ENCODE results near the gene TMEM222.

DNA sequence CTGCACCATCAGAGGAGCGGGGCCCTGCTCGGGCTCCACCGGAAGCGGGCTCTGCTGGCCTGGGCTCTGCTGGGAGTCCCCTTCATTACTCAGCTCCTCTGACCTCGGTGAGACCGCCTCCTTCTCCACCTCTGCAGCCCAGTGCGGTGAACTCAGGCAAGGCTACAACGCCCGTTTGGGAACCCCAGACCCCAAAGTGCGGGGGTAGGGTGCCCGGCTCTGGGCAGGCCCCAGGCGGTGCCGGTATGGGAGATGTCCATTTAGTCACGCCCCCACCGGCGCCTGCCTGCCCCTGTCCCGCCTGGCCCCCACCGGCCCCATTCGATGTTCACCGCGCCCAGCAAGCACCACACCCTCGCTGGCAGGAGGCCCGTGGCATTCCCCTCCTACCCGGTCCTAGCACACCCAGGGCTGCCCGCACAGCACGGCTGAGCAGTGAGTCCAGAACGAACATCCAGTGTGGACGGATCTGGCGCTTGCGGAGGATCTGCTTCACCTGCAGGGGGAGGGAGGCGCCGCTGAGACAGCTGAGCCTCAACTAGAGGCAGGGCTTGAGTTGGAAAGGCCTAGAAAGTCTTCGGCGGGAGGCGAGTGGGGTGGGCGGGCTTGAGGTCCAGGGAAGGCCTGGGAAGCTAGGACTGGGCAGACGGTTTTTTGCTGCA is 34.8 kb downstream of the TMEM222 start:
- TF ChIP-seq EZH2 (IDR thresholded peaks at IDR 0.05; ENCODE audit: borderline replicate concordance, insufficient read depth, low read length, poor library complexity, severe bottlenecking): no peak
- TF ChIP-seq, protein P1, sequence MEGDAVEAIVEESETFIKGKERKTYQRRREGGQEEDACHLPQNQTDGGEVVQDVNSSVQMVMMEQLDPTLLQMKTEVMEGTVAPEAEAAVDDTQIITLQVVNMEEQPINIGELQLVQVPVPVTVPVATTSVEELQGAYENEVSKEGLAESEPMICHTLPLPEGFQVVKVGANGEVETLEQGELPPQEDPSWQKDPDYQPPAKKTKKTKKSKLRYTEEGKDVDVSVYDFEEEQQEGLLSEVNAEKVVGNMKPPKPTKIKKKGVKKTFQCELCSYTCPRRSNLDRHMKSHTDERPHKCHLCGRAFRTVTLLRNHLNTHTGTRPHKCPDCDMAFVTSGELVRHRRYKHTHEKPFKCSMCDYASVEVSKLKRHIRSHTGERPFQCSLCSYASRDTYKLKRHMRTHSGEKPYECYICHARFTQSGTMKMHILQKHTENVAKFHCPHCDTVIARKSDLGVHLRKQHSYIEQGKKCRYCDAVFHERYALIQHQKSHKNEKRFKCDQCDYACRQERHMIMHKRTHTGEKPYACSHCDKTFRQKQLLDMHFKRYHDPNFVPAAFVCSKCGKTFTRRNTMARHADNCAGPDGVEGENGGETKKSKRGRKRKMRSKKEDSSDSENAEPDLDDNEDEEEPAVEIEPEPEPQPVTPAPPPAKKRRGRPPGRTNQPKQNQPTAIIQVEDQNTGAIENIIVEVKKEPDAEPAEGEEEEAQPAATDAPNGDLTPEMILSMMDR (IDR thresholded peaks at IDR 0.05; ENCODE audit: poor library complexity, severe bottlenecking): no peak
